Stimulated activated CD8-positive, alpha-beta memory T cell treated with anti-CD3 and anti-CD28 coated beads, Interleukin-15, amount 100 ng/mL, for 48 hours (primary cell): ENCODE data around the gene MYZAP.
"Not testable (repeated sequence)": the region's sequence is repeated elsewhere in the genome, so short reads cannot be mapped to it uniquely, and the experiment has no call there.

Source experiments
- DNase-seq, 2 donors: peaks; one replicate each; pipeline ENCODE4 v3.0.0-alpha.2; 2020; ENCODE audit warnings: low read depth in 2 of 2

Gene MYZAP

DNA sequence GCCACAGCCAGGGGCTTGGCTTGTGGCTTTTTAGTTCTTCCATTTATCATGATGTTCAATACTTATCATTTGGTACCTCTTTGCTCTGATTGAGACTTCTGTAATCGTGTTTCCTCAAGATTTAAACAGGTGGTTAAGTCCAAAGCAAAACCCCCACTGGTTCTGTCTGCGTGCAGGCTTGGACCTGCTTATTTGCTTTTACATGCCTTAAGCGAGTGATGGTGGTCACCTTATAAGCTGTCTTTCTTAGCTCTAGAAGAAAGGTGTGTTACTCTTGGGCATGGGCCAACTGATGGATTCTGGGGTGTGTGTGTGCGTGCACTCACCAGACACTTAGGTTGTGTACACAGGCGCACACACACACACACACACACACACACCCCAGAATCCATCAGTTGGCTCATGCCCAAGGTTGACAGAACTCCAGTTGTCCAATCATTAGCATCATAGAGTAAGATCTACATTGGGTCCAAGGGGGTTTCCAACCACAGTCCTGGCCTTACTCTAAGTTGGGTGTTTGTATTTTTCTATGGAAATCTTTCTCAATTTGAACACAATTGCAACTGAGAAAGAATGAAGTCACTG, 1.2 kb downstream of the MYZAP start:
- no peak for DNase-seq

GRCh38 chr15:57594479-57594878, 2.8 kb downstream of the MYZAP start:
- DNase-seq: no peak

GRCh38 chr15:57595011-57595866, 3.5 kb downstream of the MYZAP start:
- no peak for DNase-seq

DNA sequence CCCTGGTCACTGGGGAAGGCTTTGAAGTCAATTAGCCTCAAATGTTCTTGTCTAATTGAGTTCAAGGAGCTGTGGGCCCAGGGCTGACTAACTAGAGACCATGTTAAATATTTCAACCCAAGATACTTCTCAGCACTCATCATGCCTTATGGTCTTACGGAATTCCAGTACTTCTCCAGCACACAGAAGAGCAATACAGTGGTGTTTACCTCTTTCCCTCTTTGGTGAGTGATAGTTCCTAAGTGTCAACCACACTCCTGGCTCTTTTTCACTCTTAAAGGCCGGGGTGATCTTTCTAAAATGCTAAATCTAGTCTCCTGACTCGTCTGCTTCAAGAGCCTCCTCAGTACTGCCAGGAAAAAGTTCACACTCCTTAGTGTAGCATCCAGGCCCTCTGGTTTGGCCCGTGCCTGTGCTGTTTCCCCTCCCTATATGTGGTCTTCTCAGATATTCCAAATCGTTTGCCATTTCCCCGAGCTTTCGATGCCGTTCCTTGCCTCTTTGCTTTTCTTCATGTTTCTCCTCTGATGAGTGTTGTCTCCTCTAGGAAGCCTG, 4.7 kb downstream of the MYZAP start:
- DNase-seq: no peak

DNA sequence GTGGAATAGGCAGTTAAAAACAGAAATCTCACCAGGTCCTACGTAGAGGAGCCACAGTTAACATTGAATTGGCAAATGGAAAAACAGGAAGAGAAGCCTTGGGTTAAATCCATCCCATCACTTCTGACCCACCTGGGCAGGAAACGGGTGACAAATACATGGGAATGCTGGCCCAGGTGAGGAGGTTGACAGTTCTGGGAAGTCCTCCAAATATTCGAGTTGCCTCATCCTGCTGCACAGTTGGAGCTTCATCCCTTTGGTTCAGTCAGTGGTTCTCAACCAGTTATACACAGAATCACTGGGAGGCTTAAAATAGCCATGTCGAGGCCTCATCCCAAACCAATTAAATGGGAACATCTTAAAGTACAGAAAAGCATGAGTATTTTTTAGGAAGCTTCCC, 5.3 kb downstream of the MYZAP start:
- DNase-seq: no peak

- DNase-seq: no peak
Measured at GRCh38 chr15:57597431-57597830, 5.7 kb downstream of the MYZAP start.

DNA sequence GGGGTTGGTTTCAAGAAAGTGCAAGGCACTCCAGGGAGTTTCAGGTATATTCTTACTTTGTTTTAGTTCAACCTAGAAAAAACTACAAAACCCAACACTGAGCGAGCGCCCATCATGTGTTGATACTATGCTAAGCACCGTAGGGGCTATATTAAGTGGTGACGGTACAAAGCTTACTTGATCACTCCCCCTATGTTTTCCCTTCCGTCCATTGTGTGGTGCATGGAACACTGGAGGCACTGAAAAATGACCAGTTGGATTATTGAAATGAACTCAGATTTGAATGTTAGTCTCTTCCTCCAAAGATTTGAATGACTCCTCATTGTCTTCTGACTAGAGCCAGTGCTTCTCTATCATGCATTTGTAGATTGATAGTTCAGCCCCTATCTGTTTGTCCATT, 6.6 kb downstream of the MYZAP start:
- no peak for DNase-seq

GRCh38 chr15:57599296-57599810, 7.6 kb downstream of the MYZAP start:
- no peak for DNase-seq

DNA sequence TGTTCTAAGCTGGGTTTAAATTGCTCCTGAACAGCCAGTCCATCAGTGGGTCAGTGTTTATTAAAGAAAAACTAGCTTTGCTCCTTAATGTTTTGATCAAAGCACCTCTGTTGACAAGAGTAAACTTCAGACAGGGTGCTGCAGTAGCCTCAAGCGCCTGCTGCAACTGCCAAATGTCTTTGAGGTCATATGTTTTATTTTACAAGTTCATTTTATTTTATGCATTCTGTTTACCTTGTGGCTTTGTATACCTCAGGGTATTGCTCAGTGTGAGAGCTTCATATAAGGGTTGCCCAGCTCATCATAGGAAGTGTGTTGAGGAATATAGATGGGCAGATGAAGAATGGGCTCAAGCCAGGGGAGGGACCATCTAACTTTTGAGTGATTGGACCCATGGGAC, 8.5 kb downstream of the MYZAP start:
- DNase-seq: no peak

DNA sequence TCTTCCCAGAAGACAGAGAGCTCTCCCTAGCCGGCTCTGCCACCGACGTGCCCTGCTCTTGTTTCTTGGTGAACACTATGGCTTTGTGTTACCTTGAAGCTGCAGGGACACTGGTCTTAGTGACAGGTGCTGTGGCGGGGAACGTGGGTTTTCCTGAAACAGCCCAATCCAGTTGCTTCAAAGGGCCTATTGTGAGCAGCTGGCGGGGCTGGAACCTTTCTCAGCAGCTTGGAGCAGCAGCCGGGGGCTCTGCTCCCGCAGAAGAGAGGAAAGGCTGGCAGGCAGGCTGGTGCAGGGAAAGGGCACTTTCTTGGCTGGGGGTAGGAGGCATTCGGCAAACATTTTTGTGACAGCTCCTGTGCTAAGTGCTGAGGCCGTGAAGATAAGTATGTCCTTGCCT, 12.8 kb downstream of the MYZAP start:
- no peak for DNase-seq

- no peak for DNase-seq
Measured at GRCh38 chr15:57605491-57605890, 13.8 kb downstream of the MYZAP start.

DNA sequence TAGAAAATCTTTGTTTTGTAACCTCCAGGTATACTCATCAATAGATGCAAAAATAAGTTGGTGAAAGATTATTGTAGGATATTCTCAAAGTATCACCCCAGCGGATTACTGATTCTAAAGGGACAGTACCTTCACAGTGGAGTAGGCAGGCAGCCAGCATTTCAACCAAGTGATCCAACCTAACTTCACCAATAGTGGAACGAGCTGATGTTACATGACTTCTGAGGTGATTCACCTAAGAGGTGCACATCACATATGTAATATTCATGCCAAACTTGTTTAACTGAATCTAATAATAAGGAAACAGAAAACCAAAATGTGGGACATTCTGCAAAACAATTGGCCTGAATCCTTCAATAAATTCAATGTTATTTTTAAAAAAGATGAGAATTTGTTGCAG, 14.3 kb downstream of the MYZAP start:
- no peak for DNase-seq

DNA sequence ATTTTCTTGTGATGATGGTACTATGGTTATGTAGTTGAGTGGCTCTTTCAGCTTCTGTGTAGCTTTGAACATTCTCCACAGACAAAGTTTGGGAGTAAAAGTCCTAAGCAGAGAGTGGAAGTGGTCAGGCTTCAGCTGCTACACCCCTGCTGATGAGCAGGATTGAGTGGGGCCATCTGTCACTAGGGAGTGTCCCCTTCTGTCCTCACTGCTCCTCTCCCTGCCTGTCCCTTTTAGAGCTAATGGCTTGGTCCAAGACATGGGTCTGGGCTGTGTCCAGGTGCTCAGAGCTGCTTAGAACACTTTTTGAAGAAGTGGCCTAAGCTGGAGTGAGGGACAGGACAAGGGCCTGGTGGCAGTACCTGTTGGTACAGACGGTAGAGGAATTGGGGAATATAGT, 15.1 kb downstream of the MYZAP start:
- no peak for DNase-seq

- no peak for DNase-seq
Measured at GRCh38 chr15:57607570-57608000, 15.9 kb downstream of the MYZAP start.

DNA sequence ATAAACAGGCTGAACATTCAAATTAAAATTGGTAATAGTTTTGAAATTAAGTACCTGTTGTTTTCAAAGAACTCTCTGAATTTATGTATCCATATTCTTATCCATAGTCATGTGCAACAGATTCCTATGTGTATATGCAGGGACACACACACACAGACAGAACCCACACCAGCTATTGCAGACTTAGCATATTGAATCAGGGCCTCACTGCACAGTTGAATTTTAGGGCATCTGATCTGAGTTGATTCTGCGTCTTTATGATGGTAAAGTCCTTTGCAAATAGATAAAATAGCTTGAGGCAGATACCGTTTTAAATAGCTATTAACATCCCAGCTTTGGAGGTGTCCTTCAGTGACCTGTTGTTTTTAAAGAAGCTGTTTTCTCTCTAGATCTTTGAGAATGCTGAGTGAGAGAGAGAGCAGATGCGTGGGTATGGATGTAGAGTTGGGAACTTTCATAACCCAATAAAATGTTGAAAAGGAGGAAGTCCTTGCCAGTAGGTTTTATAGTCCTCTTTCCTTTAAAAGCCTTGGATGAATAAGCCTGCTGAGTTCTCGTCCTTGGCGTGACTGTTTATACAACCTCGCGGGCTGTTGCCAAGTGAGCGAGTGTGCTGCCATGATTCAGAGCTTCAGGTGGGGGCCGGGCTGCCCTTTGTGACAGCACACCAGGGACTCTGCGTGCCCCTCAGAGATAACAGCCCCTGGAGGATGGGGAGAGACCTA, 18.3 kb downstream of the MYZAP start:
- DNase-seq: no peak

DNA sequence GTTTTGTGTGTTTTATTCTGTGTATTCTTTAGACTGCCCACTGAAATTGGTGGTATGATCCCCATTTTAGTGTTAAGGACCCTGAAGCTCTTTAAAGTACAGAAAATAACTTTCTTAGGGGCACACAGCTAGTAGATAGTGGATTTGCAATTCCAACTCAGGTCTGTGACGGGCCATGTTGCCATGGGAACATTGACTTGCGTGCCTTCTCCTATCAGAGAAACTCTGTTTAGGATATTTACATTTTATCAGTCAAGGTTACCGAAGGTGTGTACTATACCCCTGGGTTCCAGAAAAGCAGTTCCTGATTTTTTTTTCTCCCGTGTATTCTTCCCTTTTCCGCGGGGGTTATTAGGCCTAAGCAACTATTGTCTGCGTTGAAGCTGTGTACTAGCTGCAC, 19.4 kb downstream of the MYZAP start:
- no peak for DNase-seq

- DNase-seq: no peak
Measured at GRCh38 chr15:57611938-57612337, 20.2 kb downstream of the MYZAP start.

DNA sequence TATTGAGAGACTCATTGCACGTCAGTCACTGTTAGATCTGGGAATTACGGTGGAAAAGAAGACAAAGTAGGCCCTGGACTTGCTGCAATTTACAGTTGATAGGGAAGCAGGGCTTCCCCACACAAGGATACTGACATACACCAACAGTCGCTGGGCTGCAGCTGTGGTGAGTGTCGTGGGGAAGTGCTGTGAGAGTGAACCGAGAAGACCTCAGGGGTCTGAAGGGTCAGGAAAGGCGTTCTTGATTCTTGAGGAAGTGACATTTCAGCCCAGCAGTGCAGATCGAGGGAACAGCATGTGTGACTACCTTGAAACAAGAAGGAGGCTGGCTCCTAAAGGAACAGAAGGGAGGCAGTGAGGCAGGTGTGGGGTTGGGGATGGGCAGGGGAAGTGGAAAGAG, 22.5 kb downstream of the MYZAP start:
- no peak for DNase-seq

GRCh38 chr15:57615951-57616496, 24.3 kb downstream of the MYZAP start:
- not testable (repeated sequence) for DNase-seq

- DNase-seq: no peak
Measured at GRCh38 chr15:57618325-57618724, 26.6 kb downstream of the MYZAP start.

DNA sequence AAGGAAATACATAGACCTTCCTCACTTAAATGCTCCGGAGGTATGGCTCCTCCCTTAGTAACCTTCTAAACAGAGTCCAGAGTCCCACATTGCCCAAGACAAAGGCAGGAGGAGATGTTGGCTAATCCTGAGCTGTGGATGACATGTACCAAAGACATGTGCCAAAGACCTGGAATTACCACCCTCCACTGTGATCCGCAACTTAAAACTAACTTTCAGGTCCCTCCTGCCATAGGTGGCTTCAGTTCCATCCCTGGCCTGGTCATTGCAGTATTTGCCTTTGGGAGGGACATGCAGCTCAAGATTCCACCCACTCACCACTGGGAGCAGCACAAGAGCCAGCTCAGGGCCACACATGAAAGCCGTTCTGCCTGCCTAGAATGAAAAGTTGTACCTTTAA, 28.0 kb downstream of the MYZAP start:
- no peak for DNase-seq

DNA sequence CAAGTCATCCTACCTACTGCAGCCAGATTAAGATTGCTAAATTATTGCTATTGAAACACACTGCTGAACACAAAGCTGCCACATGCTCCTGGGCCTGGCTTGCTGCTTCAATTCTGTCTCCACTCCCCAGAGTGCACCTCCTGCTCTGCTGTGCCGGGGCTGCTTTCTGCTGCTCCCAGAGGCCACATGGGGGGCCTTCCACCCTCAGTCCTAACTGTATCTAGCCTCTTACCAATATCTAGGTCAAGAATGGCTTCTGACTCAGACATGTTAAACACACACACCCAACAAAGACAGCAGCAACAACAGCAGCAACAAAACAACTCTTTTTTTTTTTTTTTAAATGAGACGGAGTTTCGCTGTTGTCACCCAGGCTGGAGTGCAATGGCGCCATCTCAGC, 33.0 kb downstream of the MYZAP start:
- DNase-seq: no peak
